H1 (cell line): ENCODE results near the gene ETFDH. TPM values are rescaled to one million over a fixed set of nuclear protein-coding genes. Genes with fewer than 3 reads are reported as not detected.
A peak's percentile ranks its signal among the peaks of the same experiment; 100 is the strongest.

Experiments
- CTCF ChIA-PET: fragments of 300-600 bp; sonication (Branson Sonifier 250); formaldehyde crosslinking; loops from one replicate; lab custom pipeline; 2021; ENCODE audit not compliant: partially characterized antibody; lab: Charles Lee
- POLR2A ChIA-PET: fragments of 300-600 bp; sonication (Branson Sonifier 250); formaldehyde crosslinking; loops from one replicate; lab custom pipeline; 2021; ENCODE audit warnings: inconsistent platforms; ENCODE audit not compliant: partially characterized antibody; lab: Charles Lee
- DNase-seq, 2 experiments: peaks; one replicate each; pipeline versions ENCODE4 v3.0.0 to v3.0.0-alpha.2; 2010 to 2022; ENCODE audit warnings: low spot score in 2 of 2, low read depth in 1 of 2, mixed read lengths in 1 of 2
- FAIRE-seq: peaks from 2 replicates; lab custom pipeline; 2011; peaks lifted over from hg19 to GRCh38; lab: Jason Lieb, UNC
- H2AFZ ChIP-seq: 2 replicates; pipeline ENCODE4 v1.8.1; 2012; ENCODE audit warnings: low read length, inconsistent platforms
- H2AK5ac ChIP-seq: 2 replicates; pipeline ENCODE4 v1.6.1; 2013; ENCODE audit warnings: low read depth, low read length
- H2BK120ac ChIP-seq: replicated peaks from 2 replicates; pipeline ENCODE3; 2013; ENCODE audit warnings: low read depth, low read length, inconsistent platforms
- H2BK12ac ChIP-seq: 2 replicates; pipeline ENCODE4 v1.6.1; 2013; ENCODE audit warnings: low read depth, low read length
- H2BK15ac ChIP-seq: 2 replicates; pipeline ENCODE4 v1.6.1; 2013; ENCODE audit warnings: low read length
- H2BK20ac ChIP-seq: 2 replicates; pipeline ENCODE4 v1.6.1; 2013; ENCODE audit warnings: low read length
- H2BK5ac ChIP-seq: 2 replicates; pipeline ENCODE4 v1.6.1; 2013; ENCODE audit warnings: low read depth, low read length
- H3K14ac ChIP-seq: 2 replicates; pipeline ENCODE4 v1.6.1; 2013; ENCODE audit warnings: inconsistent platforms; ENCODE audit not compliant: insufficient read length
- H3K18ac ChIP-seq: 2 replicates; pipeline ENCODE4 v1.6.1; 2013; ENCODE audit warnings: low read length; ENCODE audit errors: extremely low read depth
- H3K23ac ChIP-seq: 2 replicates; pipeline ENCODE4 v1.6.1; 2013; ENCODE audit warnings: inconsistent platforms; ENCODE audit not compliant: insufficient read length
- H3K23me2 ChIP-seq: 2 replicates; pipeline ENCODE4 v1.6.1; 2013; ENCODE audit warnings: low read depth, low read length
- H3K27ac ChIP-seq: 2 replicates; pipeline ENCODE4 v1.6.1; 2011; ENCODE audit warnings: low read depth, low read length, inconsistent platforms
- H3K27me3 ChIP-seq, 4 experiments: replicated peaks in 1 of 4; 1 replicate in 1 of 4; 2 replicates in 3 of 4; pipeline versions ENCODE4 v1.6.1 to v1.8.1; 2011 to 2013; ENCODE audit warnings: low read length in 3 of 4, mild to moderate bottlenecking in 3 of 4, inconsistent platforms in 2 of 4, mixed read lengths in 2 of 4, moderate library complexity in 1 of 4; ENCODE audit not compliant: control insufficient read depth in 3 of 4, insufficient read depth in 3 of 4; ENCODE audit errors: extremely low read depth in 1 of 4
- H3K36me3 ChIP-seq, 4 experiments: 2 replicates each; pipeline versions ENCODE4 v1.6.1 to v1.8.1; 2011 to 2013; ENCODE audit warnings: mild to moderate bottlenecking in 4 of 4, low read length in 3 of 4, moderate library complexity in 2 of 4, control low read depth in 1 of 4, inconsistent platforms in 1 of 4; ENCODE audit not compliant: insufficient read depth in 4 of 4, control insufficient read depth in 2 of 4
- H3K4ac ChIP-seq: replicated peaks from 2 replicates; pipeline ENCODE3; 2013; ENCODE audit warnings: low read length, low read depth, mixed read lengths, inconsistent platforms; ENCODE audit not compliant: insufficient read length
- H3K4me1 ChIP-seq, 4 experiments: replicated peaks in 1 of 4; 1 replicate in 1 of 4; 2 replicates in 3 of 4; pipeline versions ENCODE4 v1.6.1 to v1.8.1; 2011 to 2013; ENCODE audit warnings: low read length in 3 of 4, inconsistent platforms in 2 of 4, mixed read lengths in 1 of 4; ENCODE audit not compliant: insufficient read depth in 4 of 4, control insufficient read depth in 3 of 4
- H3K4me2 ChIP-seq, 2 experiments: 2 replicates each; pipeline versions ENCODE4 v1.6.1 to v1.8.1; 2011 to 2013; ENCODE audit warnings: low read depth in 2 of 2, low read length in 2 of 2, control low read depth in 1 of 2, inconsistent platforms in 1 of 2, mild to moderate bottlenecking in 1 of 2; ENCODE audit not compliant: insufficient read depth in 1 of 2
- H3K4me3 ChIP-seq, 4 experiments: fragments of 200-600, 300-600 bp in 1 of 4; sonication (generic), shearing (Covaris generic), sonication (Bioruptor Twin) in 1 of 4; 2 replicates each; pipeline versions ENCODE4 v1.5.1 to v1.8.1; 2011 to 2016; ENCODE audit warnings: low read length in 4 of 4, low read depth in 3 of 4, control low read depth in 2 of 4, inconsistent platforms in 2 of 4, mild to moderate bottlenecking in 2 of 4, mixed read lengths in 1 of 4, moderate library complexity in 1 of 4; ENCODE audit not compliant: insufficient read depth in 2 of 4; ENCODE audit errors: extremely low read depth in 1 of 4
- H3K56ac ChIP-seq: replicated peaks from 2 replicates; pipeline ENCODE3; 2013; ENCODE audit warnings: low read depth, mild to moderate bottlenecking, mixed read lengths, low read length, inconsistent platforms; ENCODE audit not compliant: insufficient read length
- H3K79me1 ChIP-seq: 2 replicates; pipeline ENCODE4 v1.6.1; 2013; ENCODE audit warnings: low read depth, low read length, control low read depth
- H3K79me2 ChIP-seq, 2 experiments: 2 replicates each; pipeline versions ENCODE4 v1.6.1 to v1.8.1; 2012 to 2013; ENCODE audit warnings: low read length in 2 of 2, mild to moderate bottlenecking in 2 of 2, inconsistent platforms in 1 of 2; ENCODE audit not compliant: insufficient read depth in 2 of 2, control insufficient read depth in 1 of 2
- H3K9ac ChIP-seq, 4 experiments: replicated peaks in 1 of 4; 1 replicate in 1 of 4; 2 replicates in 3 of 4; pipeline versions ENCODE4 v1.6.1 to v1.8.1; 2011 to 2013; ENCODE audit warnings: low read depth in 3 of 4, low read length in 3 of 4, control low read depth in 2 of 4, mild to moderate bottlenecking in 2 of 4, moderate library complexity in 2 of 4, inconsistent platforms in 1 of 4; ENCODE audit errors: extremely low read depth in 1 of 4
- H3K9me3 ChIP-seq, 2 experiments: 2 replicates each; pipeline versions ENCODE4 v1.6.1 to v1.8.1; 2012 to 2013; ENCODE audit warnings: mild to moderate bottlenecking in 2 of 2, moderate library complexity in 2 of 2, control low read depth in 1 of 2, inconsistent platforms in 1 of 2, low read depth in 1 of 2, low read length in 1 of 2, mixed read lengths in 1 of 2; ENCODE audit not compliant: insufficient read depth in 2 of 2
- H4K20me1 ChIP-seq, 2 experiments: replicated peaks in 1 of 2; 2 replicates each; pipeline versions ENCODE3 to v1.8.1; 2011 to 2013; ENCODE audit warnings: inconsistent platforms in 2 of 2, low read length in 2 of 2, mild to moderate bottlenecking in 1 of 2; ENCODE audit not compliant: insufficient read depth in 2 of 2, control insufficient read depth in 1 of 2
- H4K5ac ChIP-seq: 2 replicates; pipeline ENCODE4 v1.6.1; 2013; ENCODE audit warnings: low read length, low read depth, mixed read lengths, inconsistent platforms; ENCODE audit not compliant: insufficient read length
- H4K8ac ChIP-seq: 2 replicates; pipeline ENCODE4 v1.8.0; 2013; ENCODE audit warnings: mild to moderate bottlenecking, moderate library complexity, low read length, inconsistent platforms; ENCODE audit not compliant: insufficient read depth; ENCODE audit errors: extremely low read depth
- H4K91ac ChIP-seq: replicated peaks from 2 replicates; pipeline ENCODE3; 2013; ENCODE audit warnings: low read length, mixed read lengths, inconsistent platforms; ENCODE audit not compliant: insufficient read length
- SAP30 ChIP-seq: fragments of 300-600 bp; sonication (generic); IDR thresholded peaks from 2 replicates; pipeline ENCODE4 v1.7.1; 2012; ENCODE audit warnings: low read length, moderate library complexity, mild to moderate bottlenecking, inconsistent platforms; ENCODE audit not compliant: insufficient read depth, insufficient replicate concordance
- WGBS, 2 experiments: shearing (Covaris generic) in 1 of 2; methylation state at CpG; one replicate each; pipeline versions ENCODE4 v1.1.6 to v1.1.7; 2013 to 2015; ENCODE audit warnings: low lambda C conversion rate in 2 of 2, mixed read lengths in 2 of 2, inconsistent platforms in 1 of 2, low coverage in 1 of 2, missing lambda C conversion rate in 1 of 2; ENCODE audit not compliant: insufficient replicate concordance in 2 of 2, insufficient coverage in 1 of 2, insufficient read length in 1 of 2; ENCODE audit errors: extremely low coverage in 1 of 2, missing lambda C conversion rate in 1 of 2; 5-methylcytosine and 5-hydroxymethylcytosine counted together
- polyA plus RNA-seq, 7 experiments: library from polyadenylated mRNA; depleted of rRNA in 3 of 7; stranded (reverse) in 5 of 7; unstranded in 2 of 7; fragments of >200 nt in 5 of 7; fragments of 200-250 nt in 2 of 7; gene quantifications; 1 replicate in 5 of 7; 2 replicates in 1 of 7; 4 replicates in 1 of 7; pipeline versions ENCODE4 v1.2.1 to v1.2.3, GENCODE V29; 2011 to 2013; ENCODE audit warnings: missing spikeins in 2 of 7, mixed read lengths in 2 of 7
- total RNA-seq: library from RNA; stranded (reverse); fragmentation: NEBNext Ultra II Directional; extraction: Animal tissue kit (Norgen Biotek cat#: 25700); gene quantifications from 2 replicates; pipeline ENCODE4 v1.2.1, GENCODE V29; 2021
- TF ChIP-seq, protein P1 (sequence below): IDR thresholded peaks from 2 replicates; pipeline ENCODE4 v1.6.1; 2012; ENCODE audit warnings: inconsistent platforms

The ETFDH gene
- total and polyA plus RNA-seq, 2 of the 8 experiments (the other 6 are each of a cell fraction or from before 2014, with no cell fraction given) = 11.3 to 15.7 TPM

DNA sequence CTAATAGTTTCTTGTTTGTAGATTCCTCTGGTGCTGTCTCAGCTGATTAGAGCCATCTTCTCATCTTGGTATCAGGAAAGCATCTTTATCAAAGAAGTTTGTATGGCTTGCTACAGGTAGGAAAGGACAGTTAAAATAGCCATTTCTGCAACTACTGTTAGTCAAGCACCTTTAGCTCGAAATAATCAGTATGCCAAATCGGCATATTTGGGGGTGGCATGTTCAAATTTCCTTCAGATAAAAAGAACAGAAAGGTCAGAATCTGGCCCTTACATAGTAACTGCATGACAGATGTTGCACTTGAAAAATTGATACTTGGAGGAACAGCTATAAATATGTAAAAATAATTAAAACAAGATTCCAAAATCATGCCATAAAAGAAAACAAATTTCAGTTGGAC is 5.2 kb upstream of the ETFDH start:
- Histone ChIP-seq H2BK5ac (no peak overlapping the region), H3K9ac (peak overlapping the region in 1 of 4 experiments; percentile 34; a peak in 1 of 7 replicates), H3K4me3 (no peak overlapping the region), H2AFZ (no peak overlapping the region), H3K14ac (no peak overlapping the region), H3K18ac (no peak overlapping the region), H3K23ac (no peak overlapping the region), H3K23me2 (peaks cover 7% of the 10 kb centered on the region; the same call in 1 of the 2 replicates), H3K79me1 (0 out of 2 replicates have a peak, but pooled peaks cover 3% of the 10 kb centered on the region), H2BK12ac (no peak overlapping the region), H4K8ac (no peak overlapping the region), H4K20me1 (no peaks in the 10 kb centered on the region), H3K4me2 (no peak overlapping the region), H4K91ac (no peak overlapping the region), H3K4ac (no peak overlapping the region), H2BK15ac (no peak overlapping the region), H2AK5ac (no peak overlapping the region), H3K4me1 (no peaks in the 10 kb centered on the region; a peak in 1 of 7 replicates), H3K56ac (no peak overlapping the region), H3K27me3 (no peaks in the 10 kb centered on the region), H3K27ac (no peak overlapping the region), H3K9me3 (peaks cover 0 to 4% of the 10 kb centered on the region in 2 experiments; a peak in 1 of 4 replicates), H2BK20ac (no peak overlapping the region), H2BK120ac (no peak overlapping the region), H3K36me3 (peaks cover 0 to 15% (median 3%) of the 10 kb centered on the region in 4 experiments; a peak in 5 of 8 replicates), H3K79me2 (peaks cover 4 to 45% of the 10 kb centered on the region in 2 experiments), H4K5ac (no peak overlapping the region)
- 97% methylated on average over 2 of the region's 2 CpGs; no CpG with 5 or more reads in 1 of the 2 experiments for WGBS, 2 experiments
- ChIA-PET CTCF (interaction anchor here (0.8 to 3.4 kb wide), 4 partner anchors 9 to 797 kb away, joined by 3 to 26 read pairs (median 4); no protein-coding TSS in a partner anchor), POLR2A (interaction anchor here (0.9 kb wide), 1 partner anchor 10 kb away, joined by 6 read pairs; no protein-coding TSS in a partner anchor)
- TF ChIP-seq, protein P1, sequence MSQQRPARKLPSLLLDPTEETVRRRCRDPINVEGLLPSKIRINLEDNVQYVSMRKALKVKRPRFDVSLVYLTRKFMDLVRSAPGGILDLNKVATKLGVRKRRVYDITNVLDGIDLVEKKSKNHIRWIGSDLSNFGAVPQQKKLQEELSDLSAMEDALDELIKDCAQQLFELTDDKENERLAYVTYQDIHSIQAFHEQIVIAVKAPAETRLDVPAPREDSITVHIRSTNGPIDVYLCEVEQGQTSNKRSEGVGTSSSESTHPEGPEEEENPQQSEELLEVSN = no peak
- TF ChIP-seq SAP30 = no peak
- DNase-seq (no peak), FAIRE-seq (no peak)
